Activated CD8-positive, alpha-beta memory T cell treated with anti-CD3 and anti-CD28 coated beads, Interleukin-2, amount 50 U/mL, for 48 hours (primary cell): ENCODE measurements around the gene KRTAP4-16.
"Not testable (repeated sequence)": the region's sequence is repeated elsewhere in the genome, so short reads cannot be mapped to it uniquely, and the experiment has no call there.

ENCODE experiments used
- DNase-seq: peaks from one replicate; pipeline ENCODE4 v3.0.0-alpha.2; 2020

KRTAP4-16 gene

GRCh38 chr17:41118721-41119120, 16.7 kb upstream of the KRTAP4-16 start:
- no peak for DNase-seq

- not testable (repeated sequence) for DNase-seq
Measured at GRCh38 chr17:41117846-41118386, 15.9 kb upstream of the KRTAP4-16 start, which contains the start of gene KRTAP4-11. Gene KRTAP4-11 (minus strand): TSS chr17:41118373. CDS start chr17:41118315, 58 bp downstream.

GRCh38 chr17:41116297-41116696, 14.3 kb upstream of the KRTAP4-16 start:
- no peak for DNase-seq

- DNase-seq, result no peak
Measured at GRCh38 chr17:41111151-41111885, 9.3 kb upstream of the KRTAP4-16 start.

GRCh38 chr17:41108728-41109386, 6.8 kb upstream of the KRTAP4-16 start:
- not testable (repeated sequence) for DNase-seq

GRCh38 chr17:41107941-41108450, 6.0 kb upstream of the KRTAP4-16 start:
- DNase-seq, result no peak

GRCh38 chr17:41105347-41105746, 3.3 kb upstream of the KRTAP4-16 start, which contains the start of gene KRTAP4-9:
Gene KRTAP4-9 (plus strand): TSS chr17:41105389. CDS start chr17:41105389, 0 bp downstream.
- DNase-seq, result not testable (repeated sequence)

GRCh38 chr17:41104386-41105038, 2.5 kb upstream of the KRTAP4-16 start:
- not testable (repeated sequence) for DNase-seq

- no peak for DNase-seq
Measured at GRCh38 chr17:41103896-41104295, 1.9 kb upstream of the KRTAP4-16 start.

- not testable (repeated sequence) for DNase-seq
Measured at GRCh38 chr17:41099682-41100480, 2.1 kb downstream of the KRTAP4-16 start.

GRCh38 chr17:41098481-41098880, 3.5 kb downstream of the KRTAP4-16 start:
- no peak for DNase-seq

GRCh38 chr17:41098042-41098441, 4.0 kb downstream of the KRTAP4-16 start, which contains the start of gene KRTAP4-8:
Gene KRTAP4-8 (minus strand): TSS chr17:41098142. CDS start chr17:41098084, 58 bp downstream.
- no peak for DNase-seq

GRCh38 chr17:41096055-41096454, 6.0 kb downstream of the KRTAP4-16 start:
- no peak for DNase-seq

GRCh38 chr17:41088760-41089352, 13.2 kb downstream of the KRTAP4-16 start:
- DNase-seq, result not testable (repeated sequence)

- DNase-seq, result not testable (repeated sequence)
Measured at GRCh38 chr17:41084100-41084856, 17.7 kb downstream of the KRTAP4-16 start, which contains the start of gene KRTAP4-7. Gene KRTAP4-7 (plus strand): TSS chr17:41084150. CDS start chr17:41084207, 57 bp downstream.

- DNase-seq, result not testable (repeated sequence)
Measured at GRCh38 chr17:41083427-41083826, 18.6 kb downstream of the KRTAP4-16 start.

GRCh38 chr17:41082626-41083025, 19.4 kb downstream of the KRTAP4-16 start:
- no peak for DNase-seq

- no peak for DNase-seq
Measured at GRCh38 chr17:41076788-41077187, 25.2 kb downstream of the KRTAP4-16 start.

- no peak for DNase-seq
Measured at GRCh38 chr17:41073676-41074075, 28.3 kb downstream of the KRTAP4-16 start.

- DNase-seq, result no peak
Measured at GRCh38 chr17:41071606-41072360, 30.2 kb downstream of the KRTAP4-16 start.
